ENCODE results near the gene NPHP1. TPM values are rescaled to one million over a fixed set of nuclear protein-coding genes. Genes with fewer than 3 reads are reported as not detected.

Gene NPHP1
- total and polyA plus RNA-seq, 2 of the 8 experiments (the other 6 are each of a cell fraction or from before 2014, with no cell fraction given): 1.4 to 2.8 TPM

DNA sequence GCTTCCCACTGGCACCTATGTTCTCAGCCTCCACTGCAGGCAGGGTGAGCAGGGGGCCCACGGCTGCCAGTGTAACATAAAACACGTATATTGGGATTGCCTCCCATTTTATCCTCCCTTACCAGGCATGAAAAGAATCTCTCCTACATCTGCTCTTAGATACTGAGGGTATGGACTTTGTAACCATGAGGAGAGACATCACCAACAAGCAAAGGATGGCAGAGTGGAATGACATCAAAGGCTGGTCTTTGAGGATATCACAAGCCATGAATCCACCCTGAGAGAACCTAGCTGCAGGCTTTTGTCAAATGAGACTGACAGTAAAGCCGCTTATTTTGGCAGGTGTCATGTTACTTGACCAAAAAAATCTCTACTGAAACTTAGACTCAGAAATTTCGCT, 7.4 kb downstream of the NPHP1 start (continued):
- TF ChIP-seq, protein P1, sequence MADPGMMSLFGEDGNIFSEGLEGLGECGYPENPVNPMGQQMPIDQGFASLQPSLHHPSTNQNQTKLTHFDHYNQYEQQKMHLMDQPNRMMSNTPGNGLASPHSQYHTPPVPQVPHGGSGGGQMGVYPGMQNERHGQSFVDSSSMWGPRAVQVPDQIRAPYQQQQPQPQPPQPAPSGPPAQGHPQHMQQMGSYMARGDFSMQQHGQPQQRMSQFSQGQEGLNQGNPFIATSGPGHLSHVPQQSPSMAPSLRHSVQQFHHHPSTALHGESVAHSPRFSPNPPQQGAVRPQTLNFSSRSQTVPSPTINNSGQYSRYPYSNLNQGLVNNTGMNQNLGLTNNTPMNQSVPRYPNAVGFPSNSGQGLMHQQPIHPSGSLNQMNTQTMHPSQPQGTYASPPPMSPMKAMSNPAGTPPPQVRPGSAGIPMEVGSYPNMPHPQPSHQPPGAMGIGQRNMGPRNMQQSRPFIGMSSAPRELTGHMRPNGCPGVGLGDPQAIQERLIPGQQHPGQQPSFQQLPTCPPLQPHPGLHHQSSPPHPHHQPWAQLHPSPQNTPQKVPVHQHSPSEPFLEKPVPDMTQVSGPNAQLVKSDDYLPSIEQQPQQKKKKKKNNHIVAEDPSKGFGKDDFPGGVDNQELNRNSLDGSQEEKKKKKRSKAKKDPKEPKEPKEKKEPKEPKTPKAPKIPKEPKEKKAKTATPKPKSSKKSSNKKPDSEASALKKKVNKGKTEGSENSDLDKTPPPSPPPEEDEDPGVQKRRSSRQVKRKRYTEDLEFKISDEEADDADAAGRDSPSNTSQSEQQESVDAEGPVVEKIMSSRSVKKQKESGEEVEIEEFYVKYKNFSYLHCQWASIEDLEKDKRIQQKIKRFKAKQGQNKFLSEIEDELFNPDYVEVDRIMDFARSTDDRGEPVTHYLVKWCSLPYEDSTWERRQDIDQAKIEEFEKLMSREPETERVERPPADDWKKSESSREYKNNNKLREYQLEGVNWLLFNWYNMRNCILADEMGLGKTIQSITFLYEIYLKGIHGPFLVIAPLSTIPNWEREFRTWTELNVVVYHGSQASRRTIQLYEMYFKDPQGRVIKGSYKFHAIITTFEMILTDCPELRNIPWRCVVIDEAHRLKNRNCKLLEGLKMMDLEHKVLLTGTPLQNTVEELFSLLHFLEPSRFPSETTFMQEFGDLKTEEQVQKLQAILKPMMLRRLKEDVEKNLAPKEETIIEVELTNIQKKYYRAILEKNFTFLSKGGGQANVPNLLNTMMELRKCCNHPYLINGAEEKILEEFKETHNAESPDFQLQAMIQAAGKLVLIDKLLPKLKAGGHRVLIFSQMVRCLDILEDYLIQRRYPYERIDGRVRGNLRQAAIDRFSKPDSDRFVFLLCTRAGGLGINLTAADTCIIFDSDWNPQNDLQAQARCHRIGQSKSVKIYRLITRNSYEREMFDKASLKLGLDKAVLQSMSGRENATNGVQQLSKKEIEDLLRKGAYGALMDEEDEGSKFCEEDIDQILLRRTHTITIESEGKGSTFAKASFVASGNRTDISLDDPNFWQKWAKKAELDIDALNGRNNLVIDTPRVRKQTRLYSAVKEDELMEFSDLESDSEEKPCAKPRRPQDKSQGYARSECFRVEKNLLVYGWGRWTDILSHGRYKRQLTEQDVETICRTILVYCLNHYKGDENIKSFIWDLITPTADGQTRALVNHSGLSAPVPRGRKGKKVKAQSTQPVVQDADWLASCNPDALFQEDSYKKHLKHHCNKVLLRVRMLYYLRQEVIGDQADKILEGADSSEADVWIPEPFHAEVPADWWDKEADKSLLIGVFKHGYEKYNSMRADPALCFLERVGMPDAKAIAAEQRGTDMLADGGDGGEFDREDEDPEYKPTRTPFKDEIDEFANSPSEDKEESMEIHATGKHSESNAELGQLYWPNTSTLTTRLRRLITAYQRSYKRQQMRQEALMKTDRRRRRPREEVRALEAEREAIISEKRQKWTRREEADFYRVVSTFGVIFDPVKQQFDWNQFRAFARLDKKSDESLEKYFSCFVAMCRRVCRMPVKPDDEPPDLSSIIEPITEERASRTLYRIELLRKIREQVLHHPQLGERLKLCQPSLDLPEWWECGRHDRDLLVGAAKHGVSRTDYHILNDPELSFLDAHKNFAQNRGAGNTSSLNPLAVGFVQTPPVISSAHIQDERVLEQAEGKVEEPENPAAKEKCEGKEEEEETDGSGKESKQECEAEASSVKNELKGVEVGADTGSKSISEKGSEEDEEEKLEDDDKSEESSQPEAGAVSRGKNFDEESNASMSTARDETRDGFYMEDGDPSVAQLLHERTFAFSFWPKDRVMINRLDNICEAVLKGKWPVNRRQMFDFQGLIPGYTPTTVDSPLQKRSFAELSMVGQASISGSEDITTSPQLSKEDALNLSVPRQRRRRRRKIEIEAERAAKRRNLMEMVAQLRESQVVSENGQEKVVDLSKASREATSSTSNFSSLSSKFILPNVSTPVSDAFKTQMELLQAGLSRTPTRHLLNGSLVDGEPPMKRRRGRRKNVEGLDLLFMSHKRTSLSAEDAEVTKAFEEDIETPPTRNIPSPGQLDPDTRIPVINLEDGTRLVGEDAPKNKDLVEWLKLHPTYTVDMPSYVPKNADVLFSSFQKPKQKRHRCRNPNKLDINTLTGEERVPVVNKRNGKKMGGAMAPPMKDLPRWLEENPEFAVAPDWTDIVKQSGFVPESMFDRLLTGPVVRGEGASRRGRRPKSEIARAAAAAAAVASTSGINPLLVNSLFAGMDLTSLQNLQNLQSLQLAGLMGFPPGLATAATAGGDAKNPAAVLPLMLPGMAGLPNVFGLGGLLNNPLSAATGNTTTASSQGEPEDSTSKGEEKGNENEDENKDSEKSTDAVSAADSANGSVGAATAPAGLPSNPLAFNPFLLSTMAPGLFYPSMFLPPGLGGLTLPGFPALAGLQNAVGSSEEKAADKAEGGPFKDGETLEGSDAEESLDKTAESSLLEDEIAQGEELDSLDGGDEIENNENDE (IDR thresholded peaks at IDR 0.05; ENCODE audit: insufficient replicate concordance, low read length): no peak
- TF ChIP-seq CBX8 (IDR thresholded peaks at IDR 0.05; ENCODE audit: borderline replicate concordance, low read depth, low read length): no peak
- TF ChIP-seq BCL11A (IDR thresholded peaks at IDR 0.05; ENCODE audit: low read depth in 2 of 2, low read length in 2 of 2): no peak
- TF ChIP-seq TCF12 (IDR thresholded peaks at IDR 0.05; ENCODE audit: low read depth, low read length): no peak
